Inflammatory macrophage (primary cell): ENCODE data around the gene ATP6V0D1.

Experiments
- DNase-seq, 2 donors: peaks; one replicate each; pipeline ENCODE4 v3.0.0-alpha.2; 2020 to 2022

The ATP6V0D1 gene

GRCh38 chr16:67462279-67462655 is 18.7 kb downstream of the ATP6V0D1 start:
- no peak for DNase-seq

- DNase-seq, result no peak
Observed at GRCh38 chr16:67461600-67462278, 19.2 kb downstream of the ATP6V0D1 start.

GRCh38 chr16:67460961-67461360 is 20.0 kb downstream of the ATP6V0D1 start:
- DNase-seq, result no peak

- no peak for DNase-seq
Observed at GRCh38 chr16:67460168-67460567, 20.8 kb downstream of the ATP6V0D1 start.

GRCh38 chr16:67459861-67460150 is 21.2 kb downstream of the ATP6V0D1 start:
- no peak for DNase-seq

- DNase-seq, result no peak
Observed at GRCh38 chr16:67459066-67459860, 21.7 kb downstream of the ATP6V0D1 start.

- no peak for DNase-seq
Observed at GRCh38 chr16:67458121-67458641, 22.8 kb downstream of the ATP6V0D1 start.

GRCh38 chr16:67457611-67458010 is 23.3 kb downstream of the ATP6V0D1 start:
- no peak for DNase-seq

- DNase-seq, result peak; percentile 56 to 84
Observed at GRCh38 chr16:67456391-67457081, 24.4 kb downstream of the ATP6V0D1 start.

- no peak for DNase-seq
Observed at GRCh38 chr16:67454852-67455251, 26.1 kb downstream of the ATP6V0D1 start.

GRCh38 chr16:67454104-67454503 is 26.9 kb downstream of the ATP6V0D1 start:
- no peak for DNase-seq

GRCh38 chr16:67451704-67452435 is 29.1 kb downstream of the ATP6V0D1 start:
- no peak for DNase-seq

- no peak for DNase-seq
Observed at GRCh38 chr16:67451061-67451703, 29.8 kb downstream of the ATP6V0D1 start.

GRCh38 chr16:67449739-67450138 is 31.2 kb downstream of the ATP6V0D1 start:
- DNase-seq, result no peak

GRCh38 chr16:67449336-67449735 is 31.6 kb downstream of the ATP6V0D1 start:
- no peak for DNase-seq

- DNase-seq, result no peak
Observed at GRCh38 chr16:67448580-67448979, 32.4 kb downstream of the ATP6V0D1 start.

- DNase-seq, result peak; percentile 69 to 78
Observed at GRCh38 chr16:67447508-67448076, 33.4 kb downstream of the ATP6V0D1 start.

GRCh38 chr16:67446968-67447507 is 33.9 kb downstream of the ATP6V0D1 start:
- DNase-seq, result no peak

GRCh38 chr16:67445913-67446907 is 34.7 kb downstream of the ATP6V0D1 start:
- no peak for DNase-seq

GRCh38 chr16:67445441-67445912 is 35.5 kb downstream of the ATP6V0D1 start:
- DNase-seq, result no peak
